Measurements from ENCODE around the gene GMPR2.

The GMPR2 gene

DNA sequence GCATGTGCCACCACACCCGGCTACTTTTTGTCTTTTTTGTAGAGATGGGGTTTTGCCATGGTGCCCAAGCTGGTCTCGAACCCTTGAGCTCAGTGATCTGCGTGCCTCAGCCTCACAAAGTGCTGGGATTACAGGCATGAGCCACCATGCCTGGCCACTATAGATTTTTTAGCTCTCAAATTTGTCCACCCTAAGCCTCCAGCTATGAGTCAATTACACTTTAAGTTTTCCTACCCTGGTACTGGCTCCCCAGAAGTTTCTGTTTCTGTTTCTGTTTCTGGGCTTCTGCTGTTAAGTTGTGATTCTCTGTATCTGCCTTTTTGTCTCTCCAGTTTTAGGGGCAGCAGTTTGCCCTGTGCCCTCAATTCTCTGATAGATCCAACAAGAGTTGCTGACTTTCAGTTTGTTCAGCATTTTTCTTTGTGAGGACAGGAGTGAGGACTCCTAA lies 14.1 kb downstream of the GMPR2 start:
- TF ChIP-seq, protein P1, sequence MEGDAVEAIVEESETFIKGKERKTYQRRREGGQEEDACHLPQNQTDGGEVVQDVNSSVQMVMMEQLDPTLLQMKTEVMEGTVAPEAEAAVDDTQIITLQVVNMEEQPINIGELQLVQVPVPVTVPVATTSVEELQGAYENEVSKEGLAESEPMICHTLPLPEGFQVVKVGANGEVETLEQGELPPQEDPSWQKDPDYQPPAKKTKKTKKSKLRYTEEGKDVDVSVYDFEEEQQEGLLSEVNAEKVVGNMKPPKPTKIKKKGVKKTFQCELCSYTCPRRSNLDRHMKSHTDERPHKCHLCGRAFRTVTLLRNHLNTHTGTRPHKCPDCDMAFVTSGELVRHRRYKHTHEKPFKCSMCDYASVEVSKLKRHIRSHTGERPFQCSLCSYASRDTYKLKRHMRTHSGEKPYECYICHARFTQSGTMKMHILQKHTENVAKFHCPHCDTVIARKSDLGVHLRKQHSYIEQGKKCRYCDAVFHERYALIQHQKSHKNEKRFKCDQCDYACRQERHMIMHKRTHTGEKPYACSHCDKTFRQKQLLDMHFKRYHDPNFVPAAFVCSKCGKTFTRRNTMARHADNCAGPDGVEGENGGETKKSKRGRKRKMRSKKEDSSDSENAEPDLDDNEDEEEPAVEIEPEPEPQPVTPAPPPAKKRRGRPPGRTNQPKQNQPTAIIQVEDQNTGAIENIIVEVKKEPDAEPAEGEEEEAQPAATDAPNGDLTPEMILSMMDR (IDR thresholded peaks at IDR 0.05; ENCODE audit: borderline replicate concordance, control extremely low read depth, extremely low read depth, insufficient read depth, missing control alignments): no peak
- peak; percentile 71 for DNase-seq (ENCODE audit: low spot score)
- in situ Hi-C loops (cut with MboI; ENCODE audit: low sequenced_read_pairs, unreplicated experiment): loop anchor here (5.0 kb wide), 1 partner anchor 41 kb away; no protein-coding TSS in a partner anchor

DNA sequence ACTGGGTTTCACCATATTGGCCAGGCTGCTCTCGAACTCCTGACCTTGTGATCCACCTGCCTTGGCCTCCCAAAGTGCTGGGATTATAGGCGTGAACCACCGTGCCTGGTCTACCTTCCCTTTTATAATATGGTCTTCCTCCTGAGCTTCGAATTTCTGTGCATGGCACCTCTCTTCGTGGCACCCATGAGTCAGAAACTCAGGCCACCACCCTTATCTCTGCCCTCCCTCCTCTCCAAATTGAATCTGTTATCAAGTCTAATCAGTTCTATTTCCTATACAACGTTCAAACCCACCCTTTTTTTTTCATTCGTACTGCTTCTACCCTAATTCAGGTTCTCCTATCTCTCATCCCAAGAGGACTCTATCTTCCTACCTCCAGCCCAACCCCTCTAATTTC lies 14.7 kb downstream of the GMPR2 start:
- in situ Hi-C loops (cut with MboI; ENCODE audit: low sequenced_read_pairs, unreplicated experiment): loop anchor here (5.0 kb wide), 1 partner anchor 40 kb away; no protein-coding TSS in a partner anchor
- TF ChIP-seq, protein P1 (IDR thresholded peaks at IDR 0.05; ENCODE audit: borderline replicate concordance, control extremely low read depth, extremely low read depth, insufficient read depth, missing control alignments): no peak
- no peak for DNase-seq (ENCODE audit: low spot score)

DNA sequence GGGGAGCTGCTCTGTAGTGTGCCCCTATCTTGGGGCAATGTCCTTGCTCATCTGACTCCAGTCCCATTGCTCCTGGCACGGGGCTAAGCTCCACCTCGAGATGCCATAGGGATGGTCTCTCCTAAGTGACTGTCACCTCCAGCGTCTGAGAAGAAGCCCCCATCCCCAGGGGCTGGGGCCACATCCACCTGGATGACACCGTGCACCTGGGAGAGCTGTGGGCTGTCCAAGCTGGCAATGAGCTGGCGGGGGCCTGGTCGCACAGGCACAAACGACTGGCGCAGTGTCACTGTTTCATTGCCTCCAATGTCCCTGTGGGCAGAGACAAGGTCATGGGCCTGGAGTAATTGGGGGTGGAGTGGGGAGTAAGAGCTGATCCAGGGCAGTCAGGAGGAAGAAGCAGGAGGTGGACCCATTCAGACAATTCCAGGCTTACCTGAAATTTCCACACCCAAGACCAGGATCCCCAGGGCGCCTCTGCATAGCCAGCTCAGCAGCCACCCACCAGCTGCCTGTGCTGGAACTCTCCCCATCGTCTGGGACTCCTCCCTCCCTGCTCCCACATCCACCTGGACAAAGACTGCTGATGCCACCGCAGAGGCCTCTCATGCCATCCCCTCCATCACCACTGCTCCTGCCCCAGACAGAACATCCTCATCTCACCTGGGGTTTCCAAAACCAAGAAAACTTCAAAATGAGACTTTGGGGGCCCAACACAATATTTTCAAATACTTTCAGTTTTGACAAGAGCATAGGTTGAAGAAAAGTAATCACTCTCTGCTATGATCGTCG lies 16.7 kb downstream of the GMPR2 start:
- DNase-seq (ENCODE audit: low spot score): no peak
- TF ChIP-seq, protein P1 (IDR thresholded peaks at IDR 0.05; ENCODE audit: borderline replicate concordance, control extremely low read depth, extremely low read depth, insufficient read depth, missing control alignments): no peak
- in situ Hi-C loops (cut with MboI; ENCODE audit: low sequenced_read_pairs, unreplicated experiment): loop anchor here (5.0 kb wide), 1 partner anchor 38 kb away; no protein-coding TSS in a partner anchor

DNA sequence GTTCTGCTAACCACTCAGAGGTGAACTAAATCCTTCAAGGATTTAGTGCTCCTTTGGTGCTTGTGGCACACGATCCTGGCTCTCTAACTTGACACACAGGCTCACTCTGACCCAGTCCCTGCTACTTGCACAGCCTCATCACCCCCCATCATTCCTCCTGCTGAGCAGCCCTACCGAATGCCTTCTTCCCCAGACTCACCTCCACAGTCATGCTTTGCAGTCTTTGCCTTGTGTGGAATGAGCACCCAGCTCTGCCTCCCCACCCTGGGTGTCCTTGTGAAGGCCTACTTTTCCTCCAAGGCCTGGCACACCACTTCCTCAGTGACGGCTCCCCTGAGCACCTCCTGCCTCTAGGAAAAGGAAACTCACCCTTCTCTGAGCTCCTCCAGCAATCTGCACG lies 17.6 kb downstream of the GMPR2 start:
- in situ Hi-C loops (cut with MboI; ENCODE audit: low sequenced_read_pairs, unreplicated experiment): no loop called here
- DNase-seq (ENCODE audit: low spot score): no peak
- TF ChIP-seq, protein P1 (IDR thresholded peaks at IDR 0.05; ENCODE audit: borderline replicate concordance, control extremely low read depth, extremely low read depth, insufficient read depth, missing control alignments): no peak

DNA sequence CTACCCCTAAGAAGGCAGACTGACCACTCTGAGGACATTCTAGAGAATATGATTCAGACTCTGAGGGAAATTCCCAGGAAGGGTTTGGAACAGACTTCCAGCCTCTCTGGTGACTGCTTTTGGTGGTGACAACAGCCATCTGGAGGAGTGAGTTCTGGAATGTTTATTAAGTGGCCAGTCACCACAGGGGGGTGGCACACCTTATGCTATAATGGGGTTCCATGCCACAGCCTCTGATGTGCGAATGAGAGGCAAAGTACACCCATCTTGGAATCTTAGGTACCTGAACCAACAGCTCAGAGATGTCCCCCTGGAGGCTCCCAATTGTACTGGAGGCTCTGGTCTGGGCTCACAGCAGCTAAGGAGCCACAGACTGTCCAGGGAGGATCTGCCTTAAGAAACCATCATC lies 19.2 kb downstream of the GMPR2 start:
- TF ChIP-seq, protein P1 (IDR thresholded peaks at IDR 0.05; ENCODE audit: borderline replicate concordance, control extremely low read depth, extremely low read depth, insufficient read depth, missing control alignments): no peak
- no peak for DNase-seq (ENCODE audit: low spot score)
- in situ Hi-C loops (cut with MboI; ENCODE audit: low sequenced_read_pairs, unreplicated experiment): no loop called here

DNA sequence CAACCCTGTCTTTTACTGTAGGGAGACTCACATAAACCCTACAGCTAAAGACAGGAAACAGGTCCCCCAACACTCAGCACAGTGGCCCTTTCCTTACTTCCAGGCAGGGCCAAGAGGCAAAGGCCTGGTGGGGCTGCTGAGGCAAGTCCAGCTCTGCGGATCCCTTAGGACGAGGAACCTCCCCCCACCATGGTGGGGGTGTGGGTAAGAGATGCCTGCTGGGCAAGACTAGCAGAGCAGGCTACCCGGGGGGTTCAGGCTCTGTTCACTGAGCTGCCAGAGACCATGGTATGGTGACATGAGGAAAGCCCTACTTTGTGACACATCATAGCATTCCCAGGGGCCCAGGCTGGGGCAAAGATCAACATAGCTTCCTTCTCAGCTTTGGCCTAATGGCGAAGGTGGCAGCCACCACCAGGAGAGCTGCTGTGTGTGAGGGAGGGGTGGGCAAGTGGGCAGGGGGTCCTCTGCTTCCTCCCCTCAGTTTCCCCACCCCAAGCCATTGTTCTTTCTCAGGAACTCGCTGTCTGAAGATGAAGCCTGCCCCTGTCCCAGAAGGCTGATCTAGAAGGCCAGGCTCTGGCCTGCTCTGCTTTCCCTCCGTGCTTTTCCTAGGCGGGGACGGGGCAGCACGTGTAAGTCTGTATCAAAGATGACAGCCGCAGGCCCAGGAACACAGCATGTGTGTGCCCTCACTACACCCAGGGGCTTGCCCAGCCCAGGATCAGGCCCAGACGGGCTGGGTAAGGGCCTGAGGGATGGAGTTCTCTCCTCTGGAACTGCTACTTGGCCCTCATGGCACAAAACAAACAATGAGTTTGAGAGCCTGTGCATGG lies 19.8 kb downstream of the GMPR2 start:
- TF ChIP-seq, protein P1 (IDR thresholded peaks at IDR 0.05; ENCODE audit: borderline replicate concordance, control extremely low read depth, extremely low read depth, insufficient read depth, missing control alignments): no peak
- no peak for DNase-seq (ENCODE audit: low spot score)
- in situ Hi-C loops (cut with MboI; ENCODE audit: low sequenced_read_pairs, unreplicated experiment): no loop called here
